ENCODE data around the gene TOP2B. TPM values are rescaled to one million over a fixed set of nuclear protein-coding genes. Genes with fewer than 3 reads are reported as not detected.

Gene TOP2B
- total RNA-seq, 1 experiment from 2014 or later: 63.1 TPM

GRCh38 chr3:25552251-25552650 is 112.5 kb downstream of the TOP2B start:
- ChIA-PET POLR2A (no interaction called here), CTCF (no interaction called here)
- BruUV-seq (replicated peaks): no TSS peak
- no peaks in the 10 kb centered on the region for H3K27me3 ChIP-seq (ENCODE audit: control insufficient read depth, insufficient read depth, low read length)
- no peak for DNase-seq (ENCODE audit: low read depth, low spot score)
- TF ChIP-seq, protein P1, sequence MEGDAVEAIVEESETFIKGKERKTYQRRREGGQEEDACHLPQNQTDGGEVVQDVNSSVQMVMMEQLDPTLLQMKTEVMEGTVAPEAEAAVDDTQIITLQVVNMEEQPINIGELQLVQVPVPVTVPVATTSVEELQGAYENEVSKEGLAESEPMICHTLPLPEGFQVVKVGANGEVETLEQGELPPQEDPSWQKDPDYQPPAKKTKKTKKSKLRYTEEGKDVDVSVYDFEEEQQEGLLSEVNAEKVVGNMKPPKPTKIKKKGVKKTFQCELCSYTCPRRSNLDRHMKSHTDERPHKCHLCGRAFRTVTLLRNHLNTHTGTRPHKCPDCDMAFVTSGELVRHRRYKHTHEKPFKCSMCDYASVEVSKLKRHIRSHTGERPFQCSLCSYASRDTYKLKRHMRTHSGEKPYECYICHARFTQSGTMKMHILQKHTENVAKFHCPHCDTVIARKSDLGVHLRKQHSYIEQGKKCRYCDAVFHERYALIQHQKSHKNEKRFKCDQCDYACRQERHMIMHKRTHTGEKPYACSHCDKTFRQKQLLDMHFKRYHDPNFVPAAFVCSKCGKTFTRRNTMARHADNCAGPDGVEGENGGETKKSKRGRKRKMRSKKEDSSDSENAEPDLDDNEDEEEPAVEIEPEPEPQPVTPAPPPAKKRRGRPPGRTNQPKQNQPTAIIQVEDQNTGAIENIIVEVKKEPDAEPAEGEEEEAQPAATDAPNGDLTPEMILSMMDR (IDR thresholded peaks at IDR 0.05): no peak
- TF ChIP-seq SIN3A (IDR thresholded peaks at IDR 0.05; ENCODE audit: borderline replicate concordance, insufficient read depth, low read depth, low read length) (no peak), TCF7L2 (IDR thresholded peaks at IDR 0.05; ENCODE audit: low read depth, low read length) (no peak), POLR2AphosphoS5 (IDR thresholded peaks at IDR 0.05; ENCODE audit: low read depth, low read length) (no peak)
- no peak overlapping the region for H3K4me3 ChIP-seq (ENCODE audit: low read depth in 2 of 2, low read length in 2 of 2)
- no peaks in the 10 kb centered on the region for H3K36me3 ChIP-seq (ENCODE audit: control insufficient read depth, insufficient read depth, low read length)
- H3K4me1 ChIP-seq (ENCODE audit: control insufficient read depth, insufficient read depth, low read length): no peaks in the 10 kb centered on the region
- intact Hi-C loops (cut with micrococcal nuclease; ENCODE audit: unreplicated experiment): no loop called here
- in situ Hi-C loops (cut with HindIII; ENCODE audit: low pct_unique_long_range_greater_than_20kb, low sequenced_read_pairs): no loop called here
- no peak for ATAC-seq
- no peaks in the 10 kb centered on the region for H3K9me3 ChIP-seq (ENCODE audit: control insufficient read depth, insufficient read depth, low read depth, low read length)
- no peak overlapping the region for H3K27ac ChIP-seq (ENCODE audit: low read length)

DNA sequence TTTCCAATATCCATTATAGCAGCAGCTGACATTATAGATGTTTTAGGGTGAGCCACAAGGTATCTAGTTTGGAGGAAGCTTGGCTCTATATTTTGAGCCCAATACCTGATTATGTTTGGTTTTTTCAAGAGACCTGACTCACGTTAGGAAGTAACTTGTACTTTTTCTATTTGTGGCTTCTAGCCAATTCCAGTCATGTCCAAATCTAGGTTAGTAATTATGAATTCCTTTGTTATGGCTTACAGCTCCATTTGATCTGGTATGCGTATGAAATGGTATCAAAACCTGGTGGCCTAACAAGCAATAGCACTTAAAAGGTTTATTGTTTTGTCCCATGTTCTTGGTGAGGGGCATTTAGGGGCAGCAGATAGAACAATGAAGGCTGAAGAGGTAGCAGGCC is 115.9 kb downstream of the TOP2B start:
- Histone ChIP-seq H3K4me3 (ENCODE audit: low read depth in 2 of 2, low read length in 2 of 2) (no peak overlapping the region), H3K4me1 (ENCODE audit: control insufficient read depth, insufficient read depth, low read length) (no peaks in the 10 kb centered on the region), H3K27me3 (ENCODE audit: control insufficient read depth, insufficient read depth, low read length) (no peaks in the 10 kb centered on the region), H3K9me3 (ENCODE audit: control insufficient read depth, insufficient read depth, low read depth, low read length) (no peaks in the 10 kb centered on the region), H3K36me3 (ENCODE audit: control insufficient read depth, insufficient read depth, low read length) (no peaks in the 10 kb centered on the region), H3K27ac (ENCODE audit: low read length) (no peak overlapping the region)
- ChIA-PET POLR2A (no interaction called here), CTCF (no interaction called here)
- ATAC-seq (no peak), DNase-seq (ENCODE audit: low read depth, low spot score) (no peak)
- TF ChIP-seq TCF7L2 (IDR thresholded peaks at IDR 0.05; ENCODE audit: low read depth, low read length) (no peak), SIN3A (IDR thresholded peaks at IDR 0.05; ENCODE audit: borderline replicate concordance, insufficient read depth, low read depth, low read length) (no peak), REST (IDR thresholded peaks at IDR 0.05; ENCODE audit: insufficient read depth in 1 of 2, low read depth in 2 of 2, low read length in 1 of 2) (no peak), POLR2AphosphoS5 (IDR thresholded peaks at IDR 0.05; ENCODE audit: low read depth, low read length) (no peak)
- TF ChIP-seq, protein P1 (IDR thresholded peaks at IDR 0.05): no peak
- in situ Hi-C loops (cut with HindIII; ENCODE audit: low pct_unique_long_range_greater_than_20kb, low sequenced_read_pairs) (no loop called here), intact Hi-C loops (cut with micrococcal nuclease; ENCODE audit: unreplicated experiment) (no loop called here)
- BruUV-seq (replicated peaks): no TSS peak

All from Panc1 (cell line).